Neuron (in vitro differentiated cells): ENCODE results near the gene HS6ST2.

Source experiments
- H2AFZ ChIP-seq: one replicate; pipeline ENCODE4 v1.6.1; 2013; ENCODE audit warnings: low read depth, mild to moderate bottlenecking, inconsistent platforms, low read length, moderate library complexity
- H3K27me3 ChIP-seq: one replicate; pipeline ENCODE4 v1.6.1; 2013; ENCODE audit warnings: low read length; ENCODE audit not compliant: insufficient read depth
- H3K36me3 ChIP-seq: one replicate; pipeline ENCODE4 v1.6.1; 2013; ENCODE audit warnings: low read length; ENCODE audit not compliant: insufficient read depth
- H3K4me1 ChIP-seq: one replicate; pipeline ENCODE4 v1.6.1; 2013; ENCODE audit warnings: low read length; ENCODE audit not compliant: insufficient read depth
- H3K4me3 ChIP-seq: 2 replicates; pipeline ENCODE4 v1.5.1; 2013; ENCODE audit warnings: mild to moderate bottlenecking, low read length, moderate library complexity
- H3K9me3 ChIP-seq: one replicate; pipeline ENCODE4 v1.6.1; 2013; ENCODE audit warnings: low read length

The HS6ST2 gene

GRCh38 chrX:132584936-132585335 lies 373.5 kb downstream of the HS6ST2 start:
- no peaks in the 10 kb centered on the region for H3K4me1 ChIP-seq
- H3K27me3 ChIP-seq, result peaks cover 12% of the 10 kb centered on the region
- H2AFZ ChIP-seq, result no peak overlapping the region
- no peaks in the 10 kb centered on the region for H3K36me3 ChIP-seq
- no peaks in the 10 kb centered on the region for H3K9me3 ChIP-seq
- no peak overlapping the region for H3K4me3 ChIP-seq

- no peak overlapping the region for H3K4me3 ChIP-seq
- no peak overlapping the region for H2AFZ ChIP-seq
- no peaks in the 10 kb centered on the region for H3K9me3 ChIP-seq
- no peaks in the 10 kb centered on the region for H3K36me3 ChIP-seq
- no peaks in the 10 kb centered on the region for H3K4me1 ChIP-seq
- H3K27me3 ChIP-seq, result peaks cover 7% of the 10 kb centered on the region
Measured at GRCh38 chrX:132576939-132577338, 381.5 kb downstream of the HS6ST2 start.
